Erythroblast (primary cell): ENCODE measurements around the gene STAM2.

ENCODE experiments used
- GATA1 ChIP-seq: IDR thresholded peaks from 2 replicates; pipeline ENCODE4 v1.6.1; 2011; ENCODE audit warnings: low read depth, mild to moderate bottlenecking, control low read depth, low read length, moderate library complexity
- POLR2A ChIP-seq: IDR thresholded peaks from 2 replicates; pipeline ENCODE4 v1.6.1; 2011; ENCODE audit warnings: mild to moderate bottlenecking, low read length

- no peak for TF ChIP-seq POLR2A
- TF ChIP-seq GATA1, result no peak
Measured at GRCh38 chr2:152186262-152186661, 10.7 kb upstream of the STAM2 start.
